ENCODE results near the gene KRTAP12-3. TPM values are rescaled to one million over a fixed set of nuclear protein-coding genes. Genes with fewer than 3 reads are reported as not detected.

KRTAP12-3 gene
- total and polyA plus RNA-seq, 3 donors from 2014 or later, result not detected

DNA sequence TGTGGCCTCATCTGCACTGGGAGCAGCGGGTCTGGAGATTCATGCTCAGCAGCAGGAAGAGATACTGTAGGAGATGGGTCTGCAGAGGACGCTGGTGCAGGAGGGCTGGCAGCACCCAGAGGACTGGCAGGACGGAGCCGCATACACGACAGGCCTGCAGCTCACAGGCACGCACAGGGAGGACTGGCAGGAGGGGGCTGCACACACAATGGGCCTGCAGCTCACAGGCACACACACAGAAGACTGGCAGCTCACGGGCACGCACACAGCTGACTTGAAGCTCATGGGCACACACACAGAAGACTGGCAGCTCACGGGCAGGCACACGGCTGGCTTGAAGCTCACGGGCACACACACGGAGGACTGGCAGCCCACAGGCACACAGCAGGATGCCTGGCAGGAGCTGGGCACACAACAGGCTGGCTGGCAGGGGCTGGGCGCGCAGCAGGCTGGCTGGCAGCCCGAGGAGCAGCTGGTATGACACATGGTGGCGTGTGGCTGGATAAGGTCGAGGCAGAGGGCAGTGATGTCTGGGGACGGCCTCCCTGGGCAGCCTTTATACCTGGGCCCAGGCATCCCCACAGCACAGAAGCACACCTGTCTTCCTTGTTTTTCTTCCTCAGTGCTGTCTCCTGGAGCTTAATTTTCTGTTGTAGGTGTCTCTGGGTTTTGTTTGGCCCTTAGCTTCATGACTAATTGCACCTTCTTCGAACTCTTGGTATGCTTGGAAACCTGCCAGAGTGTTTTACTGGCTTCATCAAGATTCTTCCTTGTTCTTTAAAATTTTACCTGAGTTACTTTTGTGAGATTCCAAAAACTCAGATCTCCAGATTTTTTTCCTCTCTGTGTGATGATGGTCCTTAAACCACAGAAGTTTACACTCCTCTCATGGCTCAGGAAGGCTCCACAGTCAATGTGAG, 8.9 kb downstream of the KRTAP12-3 start, which contains the start of gene KRTAP12-2:
TSS of gene KRTAP12-2 (minus strand) at position 527 of the 920 bp plus-strand sequence. CDS start at position 486, 41 bp downstream.
- H3K27me3 ChIP-seq, result no peaks in the 10 kb centered on the region
- WGBS, 2 donors, result 63 to 80% methylated on average over 6 to 19 of the region's 19 CpGs
- TF ChIP-seq, protein P1, sequence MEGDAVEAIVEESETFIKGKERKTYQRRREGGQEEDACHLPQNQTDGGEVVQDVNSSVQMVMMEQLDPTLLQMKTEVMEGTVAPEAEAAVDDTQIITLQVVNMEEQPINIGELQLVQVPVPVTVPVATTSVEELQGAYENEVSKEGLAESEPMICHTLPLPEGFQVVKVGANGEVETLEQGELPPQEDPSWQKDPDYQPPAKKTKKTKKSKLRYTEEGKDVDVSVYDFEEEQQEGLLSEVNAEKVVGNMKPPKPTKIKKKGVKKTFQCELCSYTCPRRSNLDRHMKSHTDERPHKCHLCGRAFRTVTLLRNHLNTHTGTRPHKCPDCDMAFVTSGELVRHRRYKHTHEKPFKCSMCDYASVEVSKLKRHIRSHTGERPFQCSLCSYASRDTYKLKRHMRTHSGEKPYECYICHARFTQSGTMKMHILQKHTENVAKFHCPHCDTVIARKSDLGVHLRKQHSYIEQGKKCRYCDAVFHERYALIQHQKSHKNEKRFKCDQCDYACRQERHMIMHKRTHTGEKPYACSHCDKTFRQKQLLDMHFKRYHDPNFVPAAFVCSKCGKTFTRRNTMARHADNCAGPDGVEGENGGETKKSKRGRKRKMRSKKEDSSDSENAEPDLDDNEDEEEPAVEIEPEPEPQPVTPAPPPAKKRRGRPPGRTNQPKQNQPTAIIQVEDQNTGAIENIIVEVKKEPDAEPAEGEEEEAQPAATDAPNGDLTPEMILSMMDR (IDR thresholded peaks at IDR 0.05), result no peak
- no peak for TF ChIP-seq POLR2A (IDR thresholded peaks at IDR 0.05)
- no peaks in the 10 kb centered on the region for H3K4me1 ChIP-seq
- H3K4me3 ChIP-seq, result no peak within 1 kb of the TSS
- no peak within 1 kb of the TSS for H3K27ac ChIP-seq
- no peak for DNase-seq
- intact Hi-C loops (cut with DNase I; ENCODE audit: low total_unique reads), result no loop called here
- no peaks in the 10 kb centered on the region for H3K36me3 ChIP-seq (ENCODE audit: low read depth, missing control alignments)
- H3K9me3 ChIP-seq, result no peaks in the 10 kb centered on the region

DNA sequence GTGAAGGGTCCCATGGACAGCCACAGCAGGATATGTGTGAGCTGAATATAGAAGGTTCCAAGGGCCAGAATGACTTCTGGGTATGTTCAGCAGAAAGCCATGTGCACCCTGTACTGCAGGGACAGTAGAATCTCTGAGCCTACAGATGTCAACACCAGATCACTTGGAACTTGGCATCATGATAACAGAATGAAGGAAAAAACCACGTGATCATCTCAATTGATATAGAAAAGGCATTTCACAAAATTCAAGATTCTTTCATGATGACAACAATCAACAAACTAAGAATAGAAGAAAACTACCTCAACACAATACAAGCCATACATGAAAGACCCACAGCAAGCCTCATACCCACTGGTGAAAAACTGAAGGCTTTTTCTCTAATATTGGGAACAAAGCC, 9.9 kb downstream of the KRTAP12-3 start:
- Histone ChIP-seq H3K27ac (no peak overlapping the region), H3K4me3 (no peak overlapping the region), H3K4me1 (no peaks in the 10 kb centered on the region), H3K27me3 (no peaks in the 10 kb centered on the region), H3K9me3 (no peaks in the 10 kb centered on the region), H3K36me3 (ENCODE audit: low read depth, missing control alignments) (no peaks in the 10 kb centered on the region)
- intact Hi-C loops (cut with DNase I; ENCODE audit: low total_unique reads), result no loop called here
- DNase-seq, result no peak
- WGBS, 2 donors, result 67 to 73% methylated on average over 1 of the region's 1 CpG
- no peak for TF ChIP-seq POLR2A (IDR thresholded peaks at IDR 0.05)
- TF ChIP-seq, protein P1 (IDR thresholded peaks at IDR 0.05), result no peak

DNA sequence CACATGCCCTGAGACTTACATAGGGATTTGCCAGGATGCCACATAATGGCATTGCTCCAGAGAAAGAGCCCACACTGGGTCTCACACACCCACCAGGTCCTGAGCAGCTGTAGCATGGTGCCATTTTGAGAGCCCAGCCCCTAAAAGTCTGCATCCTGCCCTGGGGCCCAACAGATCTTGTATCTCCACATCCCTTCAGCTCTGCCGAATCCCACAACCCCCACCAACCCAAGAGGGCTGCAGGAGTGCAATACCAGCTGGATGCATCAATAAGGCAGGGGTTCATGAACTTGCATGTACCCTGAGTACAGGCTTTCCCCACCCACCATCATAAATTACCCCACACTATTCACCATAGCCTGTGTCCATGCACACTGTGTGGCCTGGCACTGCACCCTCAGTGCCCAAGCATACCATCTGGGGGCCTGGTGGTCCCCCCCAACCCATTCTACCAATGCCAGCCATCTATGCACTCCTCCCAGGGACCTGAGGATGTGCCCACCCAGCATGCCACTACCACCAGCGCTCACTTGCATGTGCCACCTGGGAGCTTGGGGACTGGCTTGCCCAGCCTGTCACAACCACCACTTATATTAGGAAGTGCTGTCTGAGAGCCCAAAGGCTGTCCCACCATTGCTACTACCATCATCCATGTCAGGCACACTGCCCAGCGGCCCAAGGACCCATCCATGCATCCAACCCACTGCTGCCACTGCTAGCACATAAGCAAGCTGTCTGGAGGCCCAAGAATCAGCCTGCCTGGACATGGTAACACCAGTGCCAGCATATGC, 13.1 kb downstream of the KRTAP12-3 start:
- 74 to 86% methylated on average over 2 to 3 of the region's 3 CpGs for WGBS, 2 donors
- Histone ChIP-seq H3K27me3 (no peaks in the 10 kb centered on the region), H3K27ac (no peak overlapping the region), H3K9me3 (no peaks in the 10 kb centered on the region), H3K4me1 (no peaks in the 10 kb centered on the region), H3K4me3 (no peak overlapping the region), H3K36me3 (ENCODE audit: low read depth, missing control alignments) (no peaks in the 10 kb centered on the region)
- no peak for DNase-seq
- intact Hi-C loops (cut with DNase I; ENCODE audit: low total_unique reads), result no loop called here
- no peak for TF ChIP-seq POLR2A (IDR thresholded peaks at IDR 0.05)
- TF ChIP-seq, protein P1 (IDR thresholded peaks at IDR 0.05), result no peak

DNA sequence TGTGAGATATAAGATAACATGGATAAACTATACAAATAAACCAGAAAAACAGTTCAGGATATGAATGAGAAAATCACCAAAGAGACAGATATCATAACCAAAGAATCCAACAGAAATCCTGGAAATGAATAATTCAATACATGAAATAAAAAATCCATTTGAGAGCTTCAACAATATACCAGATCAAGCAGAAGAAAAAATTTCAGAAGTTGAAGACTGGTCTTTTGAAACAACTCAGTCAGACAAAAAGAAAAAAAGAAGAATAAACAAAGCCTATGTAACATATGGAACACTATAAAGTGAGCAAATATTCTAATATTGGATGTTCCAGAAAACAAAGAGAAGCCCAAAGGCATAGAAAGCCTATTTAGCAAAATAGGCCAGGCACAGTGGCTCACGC, 14.2 kb downstream of the KRTAP12-3 start:
- H3K9me3 ChIP-seq, result no peaks in the 10 kb centered on the region
- intact Hi-C loops (cut with DNase I; ENCODE audit: low total_unique reads), result no loop called here
- 74 to 86% methylated on average over 1 of the region's 1 CpG for WGBS, 2 donors

More for the DNA sequence above, 14.2 kb downstream of the KRTAP12-3 start:
- H3K27me3 ChIP-seq, result no peaks in the 10 kb centered on the region
- TF ChIP-seq, protein P1 (IDR thresholded peaks at IDR 0.05), result no peak
- TF ChIP-seq POLR2A (IDR thresholded peaks at IDR 0.05), result no peak
- no peaks in the 10 kb centered on the region for H3K4me1 ChIP-seq
- no peak overlapping the region for H3K4me3 ChIP-seq
- DNase-seq, result no peak
- H3K27ac ChIP-seq, result no peak overlapping the region
- no peaks in the 10 kb centered on the region for H3K36me3 ChIP-seq (ENCODE audit: low read depth, missing control alignments)

Data from testis (tissue), 3 donors.